ENCODE data around the gene NR3C2.

DNA sequence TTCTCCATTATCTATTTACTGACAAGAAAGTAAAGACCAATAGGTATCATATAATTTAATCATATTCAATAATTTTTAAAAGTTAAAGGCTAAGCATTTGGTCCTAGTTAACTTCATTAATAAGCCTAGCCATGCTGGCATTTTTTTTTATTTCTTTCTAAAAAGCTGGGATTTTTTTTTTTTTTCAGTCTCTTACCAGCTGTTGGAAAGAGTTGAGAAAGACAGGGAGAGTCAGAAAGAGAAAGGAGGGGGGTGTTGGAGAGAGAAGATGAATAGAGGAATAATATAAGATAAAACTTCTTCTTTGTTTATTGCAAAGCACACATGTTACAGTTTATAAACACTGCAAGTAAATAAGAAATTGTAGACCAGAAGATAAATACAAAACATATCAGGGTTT, 5.9 kb upstream of the NR3C2 start:
- TF ChIP-seq CTCF (IDR thresholded peaks at IDR 0.05; ENCODE audit: poor library complexity, severe bottlenecking) = no peak
- TF ChIP-seq POLR2AphosphoS5 (IDR thresholded peaks at IDR 0.05) = no peak

Data from neural cell (in vitro differentiated cells).